GM23338 (cell line): Measurements from ENCODE around the gene FRG2. TPM values are rescaled to one million over a fixed set of nuclear protein-coding genes. Genes with fewer than 3 reads are reported as not detected.

Source experiments
- ATAC-seq: fragments of 200-7000 bp; cut with Tn5 transposase; 3 replicates; pipeline ENCODE4 v1.9.1; 2020
- DNase-seq: peaks from one replicate; pipeline ENCODE4 v3.0.0-alpha.2; 2015; ENCODE audit warnings: low spot score
- H2AFZ ChIP-seq: fragments of 200-600 bp; sonication (generic); 2 replicates; pipeline ENCODE4 v1.8.0; 2016; ENCODE audit warnings: antibody characterized with exemption, mild to moderate bottlenecking, moderate library complexity
- H3F3A ChIP-seq: fragments of 200-600 bp; sonication (generic); replicated peaks from 2 replicates; pipeline ENCODE4 v1.8.0; 2017; ENCODE audit warnings: antibody characterized with exemption, mixed run types, low read depth
- H3K27ac ChIP-seq: fragments of 200-600 bp; sonication (generic); 2 replicates; pipeline ENCODE4 v1.6.1; 2016; ENCODE audit warnings: low read depth
- H3K27me3 ChIP-seq: fragments of 200-600 bp; sonication (generic); 2 replicates; pipeline ENCODE4 v1.8.0; 2016; ENCODE audit warnings: mild to moderate bottlenecking, mixed run types, moderate library complexity; ENCODE audit not compliant: insufficient read depth
- H3K36me3 ChIP-seq: fragments of 200-600 bp; sonication (generic); 2 replicates; pipeline ENCODE4 v1.8.0; 2016; ENCODE audit warnings: mild to moderate bottlenecking; ENCODE audit not compliant: insufficient read depth
- H3K4me1 ChIP-seq: fragments of 200-600 bp; sonication (generic); 2 replicates; pipeline ENCODE4 v1.8.0; 2016; ENCODE audit warnings: mild to moderate bottlenecking, moderate library complexity; ENCODE audit not compliant: insufficient read depth
- H3K4me2 ChIP-seq: fragments of 200-600 bp; sonication (generic); 2 replicates; pipeline ENCODE4 v1.7.1; 2017; ENCODE audit warnings: mixed run types
- H3K4me3 ChIP-seq: fragments of 200-600 bp; sonication (generic); 2 replicates; pipeline ENCODE4 v1.6.1; 2016; ENCODE audit warnings: mixed run types
- H3K79me2 ChIP-seq: fragments of 200-600 bp; sonication (generic); replicated peaks from 2 replicates; pipeline ENCODE4 v1.8.0; 2017; ENCODE audit warnings: mild to moderate bottlenecking; ENCODE audit not compliant: insufficient read depth
- H3K9me2 ChIP-seq: fragments of 200-600 bp; sonication (generic); 2 replicates; pipeline ENCODE4 v1.8.0; 2017; ENCODE audit not compliant: insufficient read depth
- H4K20me1 ChIP-seq: fragments of 200-600 bp; sonication (generic); replicated peaks from 2 replicates; pipeline ENCODE4 v1.8.0; 2017; ENCODE audit warnings: mild to moderate bottlenecking; ENCODE audit not compliant: insufficient read depth
- H3K27ac Mint-ChIP-seq: 2 replicates; pipeline ENCODE4 v1.8.0; 2020; ENCODE audit warnings: inconsistent platforms, mild to moderate bottlenecking, moderate library complexity, mixed read lengths
- H3K27me3 Mint-ChIP-seq: 3 replicates; pipeline ENCODE4 v1.8.0; 2022; ENCODE audit warnings: low read depth, mild to moderate bottlenecking, moderate library complexity, mixed read lengths, inconsistent platforms; ENCODE audit not compliant: insufficient read depth, poor library complexity
- H3K36me3 Mint-ChIP-seq: 3 replicates; pipeline ENCODE4 v1.8.0; 2021; ENCODE audit warnings: low read depth, mild to moderate bottlenecking, inconsistent platforms, moderate library complexity, mixed read lengths
- H3K4me1 Mint-ChIP-seq: 3 replicates; pipeline ENCODE4 v1.8.0; 2020; ENCODE audit warnings: mild to moderate bottlenecking, inconsistent platforms, mixed read lengths
- H3K4me3 Mint-ChIP-seq: 3 replicates; pipeline ENCODE4 v1.8.0; 2021; ENCODE audit warnings: moderate library complexity, mild to moderate bottlenecking, inconsistent platforms, mixed read lengths
- H3K9me3 Mint-ChIP-seq: 3 replicates; pipeline ENCODE4 v1.8.0; 2020; ENCODE audit warnings: moderate library complexity, mild to moderate bottlenecking, inconsistent platforms, mixed read lengths
- CREB1 ChIP-seq: fragments of 250-450 bp; sonication (Bioruptor Pico); IDR thresholded peaks from 2 replicates; pipeline ENCODE4 v1.5.0; 2020; ENCODE audit warnings: low read depth, mild to moderate bottlenecking, moderate library complexity
- EZH2 ChIP-seq: fragments of 200-600 bp; sonication (generic); IDR thresholded peaks from one replicate; pipeline ENCODE4 v1.8.0; 2017; ENCODE audit warnings: antibody characterized with exemption, mild to moderate bottlenecking, low read depth; ENCODE audit not compliant: unreplicated experiment
- EZH2phosphoT487 ChIP-seq: fragments of 200-600 bp; sonication (generic); IDR thresholded peaks from one replicate; pipeline ENCODE4 v1.8.1; 2018; ENCODE audit warnings: antibody characterized with exemption; ENCODE audit not compliant: unreplicated experiment
- JUNB ChIP-seq: IDR thresholded peaks from one replicate; pipeline ENCODE4 v1.6.1; 2016; ENCODE audit warnings: antibody characterized with exemption; ENCODE audit not compliant: unreplicated experiment
- ZNF114 ChIP-seq: fragments of 250-450 bp; sonication (Bioruptor Pico); IDR thresholded peaks from 2 replicates; pipeline ENCODE4 v1.5.0; 2020; ENCODE audit warnings: mild to moderate bottlenecking, moderate library complexity
- polyA plus RNA-seq: library from polyadenylated mRNA; unstranded; fragments of >200 nt; fragmentation: Nextera tagmentation; extraction: Ambion mirVana; gene quantifications from 2 replicates; pipeline ENCODE4 v1.2.1, GENCODE V29; 2016
- total RNA-seq: library from RNA; depleted of rRNA; stranded (reverse); fragments of >200 nt; shearing (Covaris generic); gene quantifications from 2 replicates; pipeline ENCODE4 v1.2.3, GENCODE V29; 2014

Gene FRG2
- total and polyA plus RNA-seq, 2 experiments from 2014 or later, result not detected

DNA sequence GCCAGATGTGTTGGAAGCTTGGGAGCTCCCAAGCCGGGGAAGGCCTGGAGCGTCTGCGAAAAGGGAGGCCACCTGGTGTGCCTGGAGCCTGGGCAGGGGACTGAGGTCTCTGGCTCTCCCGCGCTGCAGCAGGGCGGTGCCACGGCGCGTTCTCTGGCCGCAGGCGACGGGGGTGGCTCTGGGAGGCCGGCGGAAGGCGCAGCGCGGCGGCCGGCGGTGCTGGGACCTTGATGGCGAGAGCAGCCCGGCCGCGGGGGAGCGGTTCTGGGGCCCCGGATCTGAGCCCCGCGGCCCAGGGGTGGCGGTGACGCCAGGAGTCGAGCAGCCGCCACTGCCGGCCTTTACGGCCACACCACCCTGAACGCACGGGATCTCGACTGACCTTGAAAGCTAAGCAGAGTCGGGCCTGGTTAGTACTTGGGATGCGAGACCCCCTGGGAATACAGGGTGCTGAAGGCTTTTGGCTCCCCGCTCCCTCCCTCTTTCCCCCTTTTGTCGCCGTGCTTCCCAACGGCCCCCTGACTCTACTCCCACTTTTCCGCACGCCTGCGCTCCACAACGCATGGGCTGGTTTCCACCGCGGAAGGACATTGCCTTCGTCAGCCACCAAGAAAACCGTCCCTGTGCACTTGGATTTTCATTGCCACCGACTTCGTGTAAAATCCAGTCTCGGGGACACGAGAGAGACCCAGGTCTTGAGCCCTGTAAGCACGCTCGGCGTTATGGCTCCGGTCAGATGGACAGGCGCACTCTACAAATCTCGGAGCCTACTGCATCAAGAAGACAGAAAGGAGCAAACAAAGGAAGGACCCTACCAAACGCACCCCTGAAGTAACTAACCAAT is 9.5 kb downstream of the FRG2 start:
- Mint-ChIP-seq H3K9me3 (peaks cover 52% of the 10 kb centered on the region), H3K4me3 (peak overlapping the region; percentile 77), H3K36me3 (peaks cover 15% of the 10 kb centered on the region), H3K27me3 (peaks cover 85% of the 10 kb centered on the region), H3K27ac (no peak overlapping the region), H3K4me1 (peaks cover 44% of the 10 kb centered on the region)
- Histone ChIP-seq H3K4me1 (peaks cover 10% of the 10 kb centered on the region), H3K36me3 (no peaks in the 10 kb centered on the region), H3K79me2 (no peaks in the 10 kb centered on the region), H3K9me2 (no peaks in the 10 kb centered on the region), H3K4me2 (peak overlapping the region; percentile 76), H3K4me3 (peak overlapping the region; percentile 54), H4K20me1 (peaks cover 5% of the 10 kb centered on the region; the same call in 1 of the 2 replicates), H3K27ac (no peak overlapping the region), H2AFZ (peak overlapping the region; percentile 47; the same call in 1 of the 2 replicates), H3F3A (0 out of 2 replicates have a peak, but pooled peaks cover 2% of the 10 kb centered on the region), H3K27me3 (peaks cover 92% of the 10 kb centered on the region)
- TF ChIP-seq EZH2phosphoT487 (peak; percentile 68), EZH2 (peak; percentile 88), ZNF114 (CRISPR knock-in tag) (no peak), CREB1 (CRISPR knock-in tag) (no peak)
- peak; percentile 54 for DNase-seq
- ATAC-seq, result peak; percentile 10

DNA sequence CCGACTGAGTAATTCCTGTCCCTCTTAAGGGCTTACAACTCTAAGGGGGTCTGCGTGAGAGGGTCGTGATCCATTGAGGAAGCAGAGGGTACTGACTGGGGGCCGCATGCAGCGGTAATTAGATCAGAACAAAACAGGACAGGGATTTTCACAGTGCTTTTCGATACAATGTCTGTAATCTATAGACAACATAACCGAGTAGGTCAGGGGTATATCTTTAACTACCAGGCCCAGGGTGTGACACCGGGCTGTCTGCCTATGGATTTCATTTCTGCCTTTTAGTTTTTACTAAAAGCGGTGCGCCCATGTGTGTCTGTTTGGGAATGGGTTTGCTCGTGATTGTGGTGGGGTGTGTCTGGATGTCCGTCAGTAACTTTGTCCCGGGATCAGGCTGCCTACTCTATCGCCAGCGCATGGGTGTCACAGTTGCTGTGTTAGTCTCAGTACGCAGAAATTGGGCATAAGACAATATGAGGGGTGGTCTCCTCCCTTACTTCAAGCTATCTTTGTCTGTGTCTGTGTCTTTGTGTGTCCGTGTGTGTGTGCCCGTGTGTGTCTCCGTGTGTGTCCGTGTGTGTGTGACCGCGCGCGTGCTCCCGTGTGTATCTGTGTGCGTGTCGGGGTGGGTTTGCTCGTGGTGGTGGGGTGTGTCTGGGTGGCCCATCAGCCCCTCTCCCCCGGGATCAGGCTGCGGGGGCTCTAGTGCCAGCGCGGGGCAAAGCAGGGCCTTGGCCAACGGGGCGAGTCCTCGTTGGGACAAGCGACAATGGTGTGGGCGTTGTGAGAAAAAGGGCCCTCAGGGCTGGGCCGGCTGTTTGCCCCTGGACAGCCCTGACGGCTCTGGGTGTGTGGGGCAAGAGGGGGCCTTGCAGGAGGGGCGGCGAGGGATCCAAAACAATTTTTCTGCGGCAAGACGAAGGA is 10.4 kb downstream of the FRG2 start:
- H2AFZ ChIP-seq, result no peak overlapping the region
- Mint-ChIP-seq H3K27me3 (peaks cover 84% of the 10 kb centered on the region), H3K27ac (no peak overlapping the region), H3K4me3 (peak overlapping the region; percentile 77), H3K9me3 (peaks cover 50% of the 10 kb centered on the region), H3K36me3 (peaks cover 15% of the 10 kb centered on the region), H3K4me1 (peaks cover 44% of the 10 kb centered on the region)
- ATAC-seq (no peak), DNase-seq (no peak)
- H3F3A ChIP-seq, result 0 out of 2 replicates have a peak, but pooled peaks cover 2% of the 10 kb centered on the region
- H3K4me1 ChIP-seq, result peaks cover 10% of the 10 kb centered on the region
- H3K79me2 ChIP-seq, result no peaks in the 10 kb centered on the region
- H3K9me2 ChIP-seq, result no peaks in the 10 kb centered on the region
- peak overlapping the region; percentile 79 for H3K4me2 ChIP-seq
- peak; percentile 91 for TF ChIP-seq EZH2
- no peak for TF ChIP-seq JUNB
- H3K27me3 ChIP-seq, result peaks cover 100% of the 10 kb centered on the region
- H3K36me3 ChIP-seq, result no peaks in the 10 kb centered on the region
- H3K4me3 ChIP-seq, result peak overlapping the region; percentile 54
- no peak overlapping the region for H3K27ac ChIP-seq
- H4K20me1 ChIP-seq, result peaks cover 5% of the 10 kb centered on the region; the same call in 1 of the 2 replicates
